ENCODE measurements around the gene SAP30L.
A peak's percentile ranks its signal among the peaks of the same experiment; 100 is the strongest.

Gene SAP30L, protein sequence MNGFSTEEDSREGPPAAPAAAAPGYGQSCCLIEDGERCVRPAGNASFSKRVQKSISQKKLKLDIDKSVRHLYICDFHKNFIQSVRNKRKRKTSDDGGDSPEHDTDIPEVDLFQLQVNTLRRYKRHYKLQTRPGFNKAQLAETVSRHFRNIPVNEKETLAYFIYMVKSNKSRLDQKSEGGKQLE

GRCh38 chr5:154445422-154446194, at the start of gene SAP30L:
TSS of gene SAP30L (plus strand) at chr5:154445997. CDS start at chr5:154446605, 608 bp downstream.
- DNase-seq (ENCODE audit: low read depth) = peak; percentile 92

GRCh38 chr5:154396128-154396527, 49.7 kb upstream of the SAP30L start:
- DNase-seq (ENCODE audit: low read depth) = no peak

- no peak for DNase-seq (ENCODE audit: low read depth)
These were observed 48.0 kb upstream of the SAP30L start for GRCh38 chr5:154397652-154398406.

GRCh38 chr5:154400678-154401077, 45.1 kb upstream of the SAP30L start:
- no peak for DNase-seq (ENCODE audit: low read depth)

DNA sequence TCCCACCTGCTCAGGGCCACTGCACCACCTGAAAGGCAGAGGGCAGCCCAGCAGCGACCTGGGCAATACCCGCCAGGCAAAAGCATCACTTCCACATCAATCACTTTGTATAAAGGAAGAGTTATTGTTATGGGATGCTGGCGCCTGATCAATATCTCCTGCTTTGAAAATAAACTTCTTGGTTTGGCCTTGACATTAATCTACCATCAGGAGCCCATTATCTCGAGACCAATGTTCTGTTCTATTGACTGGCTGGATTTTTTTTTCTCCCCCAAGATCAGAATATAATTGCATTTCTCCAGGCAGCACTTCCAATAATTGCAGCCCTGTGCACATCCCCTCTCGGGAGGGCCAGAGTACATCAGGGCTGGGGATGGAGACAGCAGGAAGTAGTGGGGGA, 44.4 kb upstream of the SAP30L start:
- DNase-seq (ENCODE audit: low read depth) = no peak

- no peak for DNase-seq (ENCODE audit: low read depth)
These were observed 43.9 kb upstream of the SAP30L start for GRCh38 chr5:154401931-154402330.

GRCh38 chr5:154402611-154403010, 43.2 kb upstream of the SAP30L start:
- DNase-seq (ENCODE audit: low read depth) = no peak

GRCh38 chr5:154403234-154403633, 42.6 kb upstream of the SAP30L start:
- DNase-seq (ENCODE audit: low read depth) = no peak

GRCh38 chr5:154403776-154404387, 41.9 kb upstream of the SAP30L start:
- no peak for DNase-seq (ENCODE audit: low read depth)

- DNase-seq (ENCODE audit: low read depth) = peak; percentile 67
These were observed 40.6 kb upstream of the SAP30L start for GRCh38 chr5:154405078-154405792.

GRCh38 chr5:154406231-154406630, 39.6 kb upstream of the SAP30L start:
- DNase-seq (ENCODE audit: low read depth) = no peak

GRCh38 chr5:154406826-154407225, 39.0 kb upstream of the SAP30L start:
- DNase-seq (ENCODE audit: low read depth) = no peak

DNA sequence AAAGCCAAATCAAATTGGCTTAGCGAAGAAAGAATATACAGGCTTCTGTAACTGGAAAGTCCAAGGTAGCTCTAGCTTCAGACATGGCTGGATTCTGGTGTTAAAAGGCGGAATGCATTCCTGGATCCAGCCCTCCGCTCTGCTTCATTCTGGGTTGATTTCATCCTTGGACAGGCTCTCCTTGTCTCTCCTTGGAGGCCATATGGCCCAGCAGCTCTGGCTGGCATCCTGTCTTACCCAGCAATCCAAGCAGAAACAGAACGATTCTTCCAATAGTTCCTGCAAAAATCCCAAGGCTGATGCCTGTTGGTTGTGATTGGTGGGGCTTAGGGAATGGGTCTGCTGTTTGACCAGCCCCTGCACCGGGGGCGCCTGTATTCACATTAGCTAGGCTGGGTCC, 37.0 kb upstream of the SAP30L start:
- no peak for DNase-seq (ENCODE audit: low read depth)

GRCh38 chr5:154409230-154409840, 36.5 kb upstream of the SAP30L start:
- DNase-seq (ENCODE audit: low read depth) = no peak

- no peak for DNase-seq (ENCODE audit: low read depth)
These were observed 35.8 kb upstream of the SAP30L start for GRCh38 chr5:154410008-154410407.

GRCh38 chr5:154410786-154411185, 35.0 kb upstream of the SAP30L start:
- DNase-seq (ENCODE audit: low read depth) = no peak

- no peak for DNase-seq (ENCODE audit: low read depth)
These were observed 34.5 kb upstream of the SAP30L start for GRCh38 chr5:154411338-154411737.

DNA sequence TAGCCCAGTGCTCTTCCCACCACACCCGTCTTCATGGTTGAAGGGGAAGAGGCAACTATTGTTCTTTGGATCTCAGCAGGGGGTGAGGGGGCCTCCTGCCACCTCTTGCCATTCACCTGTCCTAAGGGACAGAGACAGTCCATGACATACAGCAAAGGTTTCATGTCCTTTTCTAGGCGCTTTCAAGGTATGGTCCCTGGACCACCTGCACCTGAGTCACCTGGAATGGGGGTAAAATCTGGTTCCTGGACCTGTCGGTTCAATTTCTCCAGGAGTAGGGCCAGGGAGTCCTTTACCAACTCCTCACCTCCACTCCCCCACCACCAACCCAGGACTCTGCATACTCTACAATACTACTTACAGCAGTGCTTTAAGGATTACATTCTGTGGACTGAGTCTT, 33.5 kb upstream of the SAP30L start:
- DNase-seq (ENCODE audit: low read depth) = no peak

DNA sequence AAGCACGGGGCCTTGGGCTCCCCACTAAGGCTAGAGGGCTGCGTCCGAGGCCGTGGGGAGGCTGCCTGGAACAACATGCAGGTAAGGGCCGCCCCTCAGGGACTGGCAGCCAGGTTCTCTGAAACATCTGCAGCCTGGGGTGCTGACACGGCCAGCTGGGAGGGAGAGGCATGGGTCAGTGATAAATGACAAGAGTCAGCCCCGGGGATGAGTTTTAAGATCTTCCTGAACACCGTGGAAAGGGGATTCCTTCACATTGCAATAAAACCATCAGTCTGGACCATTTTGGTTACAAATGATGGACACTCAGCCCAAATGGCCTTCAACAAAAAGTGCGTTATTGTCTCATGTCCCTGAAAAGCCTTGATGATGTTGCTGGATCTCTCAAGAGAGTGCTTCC, 32.9 kb upstream of the SAP30L start:
- no peak for DNase-seq (ENCODE audit: low read depth)

DNA sequence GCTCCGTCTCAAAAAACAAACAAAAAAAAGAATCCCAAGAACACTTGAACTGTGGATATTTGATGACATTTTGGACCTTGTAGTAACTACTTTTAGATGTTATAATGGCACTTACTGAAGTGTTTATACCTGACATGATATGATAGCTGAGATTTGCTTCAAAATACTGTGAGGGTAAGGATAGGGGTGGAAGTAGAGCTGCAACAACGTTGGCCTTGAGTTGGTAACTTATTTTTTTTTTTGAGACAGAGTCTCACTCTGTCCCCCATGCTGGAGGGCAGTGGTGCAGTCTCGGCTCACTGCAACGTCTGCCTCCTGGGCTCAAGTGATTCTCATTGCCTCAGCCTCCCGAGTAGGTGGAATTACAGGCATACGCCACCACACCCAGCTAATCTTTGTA, 30.7 kb upstream of the SAP30L start:
- DNase-seq (ENCODE audit: low read depth) = no peak

DNA sequence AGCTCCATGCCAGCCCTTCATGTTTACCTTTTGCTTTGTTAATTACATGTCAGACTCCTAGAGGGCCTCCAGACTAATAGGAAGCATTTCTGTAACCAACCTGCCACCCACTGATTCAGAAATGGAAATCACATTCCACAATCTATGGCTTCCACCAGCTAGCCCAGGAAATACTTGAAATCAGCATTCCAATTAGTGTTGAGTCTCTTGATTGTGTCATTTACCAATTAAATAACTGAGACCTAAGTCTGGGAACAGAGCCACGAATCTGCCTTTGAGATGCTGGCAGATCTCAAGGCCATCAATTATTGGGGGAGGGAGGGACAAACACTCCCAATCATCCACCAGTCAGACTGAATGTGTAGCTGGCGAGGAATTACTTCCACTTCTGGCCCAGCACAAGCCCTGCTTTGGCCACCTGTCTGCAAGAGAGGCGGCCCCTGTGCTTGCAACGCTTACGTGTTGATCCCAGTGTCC, 27.4 kb upstream of the SAP30L start:
- DNase-seq (ENCODE audit: low read depth) = no peak
